Ovary (tissue), 3 donors: ENCODE data around the gene GPC6.

ENCODE experiments used
- CTCF ChIP-seq, 3 donors: fragments of 450-650 bp in 2 of 3; fragments of 200-600 bp in 1 of 3; IDR thresholded peaks; one replicate each; pipeline versions ENCODE4 v1.5.1 to v1.8.0; 2016 to 2022; ENCODE audit warnings: antibody characterized with exemption in 3 of 3, mild to moderate bottlenecking in 1 of 3
- POLR2A ChIP-seq: fragments of 450-650 bp; IDR thresholded peaks from one replicate; pipeline ENCODE4 v1.6.1; 2017; ENCODE audit warnings: antibody characterized with exemption, mild to moderate bottlenecking, moderate library complexity
- donor health status: DM: no; HTN: no; CAD: no.

- TF ChIP-seq POLR2A (no peak), CTCF (IDR thresholded peaks at IDR 0.05) (no peak)
Observed at GRCh38 chr13:93788456-93788855, 561.8 kb downstream of the GPC6 start.
